IMR-90 (cell line): ENCODE measurements around the gene CCDC152. TPM values are rescaled to one million over a fixed set of nuclear protein-coding genes. Genes with fewer than 3 reads are reported as not detected.
"Not testable (repeated sequence)": the region's sequence is repeated elsewhere in the genome, so short reads cannot be mapped to it uniquely, and the experiment has no call there.

ENCODE experiments used
- ATAC-seq: fragments of 200-7000 bp; cut with Tn5 transposase; 2 replicates; pipeline ENCODE4 v1.9.1; 2020; ENCODE audit warnings: low read depth, mild to moderate bottlenecking, moderate library complexity
- BruUV-seq: library from RNA; stranded (reverse); fragments of 400-500 nt; replicated peaks from 2 replicates; lab custom pipeline; 2021; lab: Mats Ljungman, UMichigan
- CTCF ChIA-PET: fragments of 300-600 bp; formaldehyde crosslinking; extraction: SDS; loops from one replicate; lab custom pipeline; 2021; ENCODE audit warnings: antibody characterized with exemption; lab: Yijun Ruan, JAX
- POLR2A ChIA-PET: fragments of 300-600 bp; sonication (Branson Sonifier 250); formaldehyde crosslinking; loops from one replicate; lab custom pipeline; 2022; ENCODE audit warnings: antibody characterized with exemption; ENCODE audit not compliant: unreplicated experiment; lab: Charles Lee
- DNase-seq: peaks from one replicate; pipeline ENCODE4 v3.0.0; 2013
- H2AFZ ChIP-seq: replicated peaks from 2 replicates; pipeline ENCODE3; 2013; ENCODE audit warnings: low read length, mild to moderate bottlenecking; ENCODE audit not compliant: poor library complexity
- H2AK5ac ChIP-seq: 2 replicates; pipeline ENCODE4 v1.6.1; 2013; ENCODE audit warnings: low read depth, low read length, inconsistent platforms
- H2AK9ac ChIP-seq: replicated peaks from 2 replicates; pipeline ENCODE3; 2013; ENCODE audit warnings: mild to moderate bottlenecking, low read depth, low read length, moderate library complexity; ENCODE audit not compliant: poor library complexity
- H2BK120ac ChIP-seq: 2 replicates; pipeline ENCODE4 v1.6.1; 2013; ENCODE audit warnings: low read depth, low read length, inconsistent platforms
- H2BK15ac ChIP-seq: 3 replicates; pipeline ENCODE4 v1.6.1; 2013; ENCODE audit warnings: low read depth, low read length, inconsistent platforms
- H2BK20ac ChIP-seq: 2 replicates; pipeline ENCODE4 v1.6.1; 2013; ENCODE audit warnings: low read depth, mild to moderate bottlenecking, inconsistent platforms, low read length, moderate library complexity
- H2BK5ac ChIP-seq: 2 replicates; pipeline ENCODE4 v1.6.1; 2013; ENCODE audit warnings: mild to moderate bottlenecking, low read depth, low read length, inconsistent platforms; ENCODE audit not compliant: poor library complexity, severe bottlenecking
- H3K14ac ChIP-seq: replicated peaks from 2 replicates; pipeline ENCODE4 v1.6.1; 2013; ENCODE audit warnings: low read depth, low read length, inconsistent platforms
- H3K18ac ChIP-seq: 2 replicates; pipeline ENCODE4 v1.6.1; 2013; ENCODE audit warnings: low read depth, low read length, control low read depth
- H3K23ac ChIP-seq: 2 replicates; pipeline ENCODE4 v1.6.1; 2013; ENCODE audit warnings: low read depth, low read length, inconsistent platforms
- H3K27ac ChIP-seq: 2 replicates; pipeline ENCODE4 v1.5.1; 2013; ENCODE audit warnings: mild to moderate bottlenecking, control low read depth, low read length; ENCODE audit not compliant: insufficient read depth
- H3K27me3 ChIP-seq: 2 replicates; pipeline ENCODE4 v1.6.1; 2013; ENCODE audit warnings: low read length; ENCODE audit not compliant: control insufficient read depth, insufficient read depth
- H3K36me3 ChIP-seq: 2 replicates; pipeline ENCODE4 v1.6.1; 2013; ENCODE audit warnings: low read length, mixed read lengths; ENCODE audit not compliant: control insufficient read depth, insufficient read depth
- H3K4ac ChIP-seq: 2 replicates; pipeline ENCODE4 v1.6.1; 2013; ENCODE audit warnings: low read depth, low read length, inconsistent platforms
- H3K4me1 ChIP-seq: 2 replicates; pipeline ENCODE4 v1.6.1; 2013; ENCODE audit warnings: low read length, mixed read lengths; ENCODE audit not compliant: control insufficient read depth, insufficient read depth
- H3K4me2 ChIP-seq: 2 replicates; pipeline ENCODE4 v1.6.1; 2013; ENCODE audit warnings: low read depth, mild to moderate bottlenecking, control low read depth, low read length, moderate library complexity
- H3K4me3 ChIP-seq: 2 replicates; pipeline ENCODE4 v1.5.1; 2013; ENCODE audit warnings: low read depth, mild to moderate bottlenecking, control low read depth, low read length, moderate library complexity; ENCODE audit not compliant: insufficient read depth
- H3K56ac ChIP-seq: 2 replicates; pipeline ENCODE4 v1.6.1; 2013; ENCODE audit warnings: low read length, inconsistent platforms; ENCODE audit not compliant: insufficient read depth; ENCODE audit errors: extremely low read depth
- H3K79me1 ChIP-seq, 2 experiments: 2 replicates each; pipeline ENCODE4 v1.6.1; 2013; ENCODE audit warnings: low read length in 2 of 2, inconsistent platforms in 1 of 2, low read depth in 1 of 2
- H3K9ac ChIP-seq: 2 replicates; pipeline ENCODE4 v1.6.1; 2013; ENCODE audit warnings: low read depth, low read length, control low read depth
- H3K9me1 ChIP-seq: 2 replicates; pipeline ENCODE4 v1.6.1; 2013; ENCODE audit warnings: low read length, inconsistent platforms; ENCODE audit not compliant: insufficient read depth
- H3K9me3 ChIP-seq: 2 replicates; pipeline ENCODE4 v1.6.1; 2013; ENCODE audit warnings: low read length; ENCODE audit not compliant: control insufficient read depth, insufficient read depth
- H4K20me1 ChIP-seq: 2 replicates; pipeline ENCODE4 v1.6.1; 2013; ENCODE audit warnings: low read length, inconsistent platforms; ENCODE audit not compliant: insufficient read depth
- H4K5ac ChIP-seq: 2 replicates; pipeline ENCODE4 v1.6.1; 2013; ENCODE audit warnings: mild to moderate bottlenecking, low read depth, low read length, control low read depth
- H4K8ac ChIP-seq, 2 experiments: 2 replicates each; pipeline ENCODE4 v1.6.1; 2013; ENCODE audit warnings: low read depth in 2 of 2, low read length in 2 of 2, control low read depth in 1 of 2, inconsistent platforms in 1 of 2
- H4K91ac ChIP-seq: 2 replicates; pipeline ENCODE4 v1.6.1; 2013; ENCODE audit warnings: low read depth, low read length, inconsistent platforms; ENCODE audit not compliant: insufficient read depth
- WGBS, 2 experiments: methylation state at CpG; one replicate each; pipeline versions ENCODE4 v1.1.5 to v1.1.7; 2013; ENCODE audit warnings: missing lambda C conversion rate in 2 of 2; ENCODE audit not compliant: insufficient read length in 1 of 2; ENCODE audit errors: extremely low coverage in 2 of 2; 5-methylcytosine and 5-hydroxymethylcytosine counted together
- dilution Hi-C: fragments of 300-500 bp; cut with HindIII; formaldehyde crosslinking; loops from one replicate; pipeline ENCODE4 v1.14.3; 2018; ENCODE audit warnings: low sequenced_read_pairs; ENCODE audit not compliant: unreplicated experiment
- in situ Hi-C: fragments of 300-500 bp; cut with MboI; formaldehyde crosslinking; loops from 3 replicates; pipeline ENCODE4 v1.14.3; 2019; ENCODE audit warnings: low sequenced_read_pairs, inconsistent platforms, mixed read lengths
- intact Hi-C: fragments of 100-400 bp; cut with micrococcal nuclease; formaldehyde crosslinking; loops from 2 replicates; pipeline ENCODE4 v1.10.0; 2022
- polyA plus RNA-seq, 3 experiments: library from polyadenylated mRNA; depleted of rRNA; stranded (reverse); fragments of >200 nt; gene quantifications; 2 replicates each; pipeline ENCODE4 v1.2.3, GENCODE V29; 2012; ENCODE audit warnings: low replicate concordance in 1 of 3
- total RNA-seq: library from RNA; depleted of rRNA; stranded (reverse); fragments of >200 nt; gene quantifications from 2 replicates; pipeline ENCODE4 v1.2.3, GENCODE V29; 2012

CCDC152 gene
- total and polyA plus RNA-seq, 2 of the 4 experiments (the other 2 are of a cell fraction) = 0.87 to 0.90 TPM

DNA sequence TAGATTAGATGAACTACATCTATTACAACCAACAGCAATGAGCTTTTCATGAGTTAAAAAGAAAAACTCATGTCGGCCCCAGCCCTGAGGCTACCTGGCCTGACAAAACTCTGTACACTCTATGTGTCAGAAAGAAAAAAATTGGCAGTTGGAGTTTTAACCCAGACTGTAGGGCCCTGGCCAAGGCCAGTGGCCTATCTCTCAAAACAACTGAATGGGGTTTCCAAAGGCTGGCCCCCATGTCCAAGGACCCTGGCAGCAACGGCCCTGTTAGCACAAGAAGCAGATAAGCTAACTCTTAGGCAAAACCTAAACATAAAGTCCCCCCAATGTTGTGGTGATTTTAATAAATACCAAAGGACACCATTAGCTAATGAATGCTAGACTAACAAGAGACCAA is 59.9 kb downstream of the CCDC152 start:
- H2AK5ac ChIP-seq, H2BK20ac ChIP-seq, H2BK5ac ChIP-seq, H3K4me3 ChIP-seq, H2AFZ ChIP-seq, intact Hi-C loops, H3K4ac ChIP-seq, H3K4me1 ChIP-seq, H3K27me3 ChIP-seq, BruUV-seq, H2AK9ac ChIP-seq, H3K79me1 ChIP-seq, ATAC-seq, H3K18ac ChIP-seq, DNase-seq, H3K9ac ChIP-seq, H4K8ac ChIP-seq, H3K27ac ChIP-seq, H4K91ac ChIP-seq, H3K56ac ChIP-seq, H2BK120ac ChIP-seq, H3K23ac ChIP-seq, H3K9me3 ChIP-seq, CTCF ChIA-PET, H3K14ac ChIP-seq, H3K36me3 ChIP-seq, H4K5ac ChIP-seq, H3K9me1 ChIP-seq, dilution Hi-C loops, in situ Hi-C loops, H4K20me1 ChIP-seq, H2BK15ac ChIP-seq, H3K4me2 ChIP-seq: not testable (repeated sequence)
- POLR2A ChIA-PET = interaction anchor here (0.6 kb wide), 1 partner anchor 353 kb away, joined by 3 read pairs; no protein-coding TSS in a partner anchor
- WGBS, 2 experiments = no CpG with 5 or more reads among the region's 2 CpGs
